ENCODE data around the gene PHF19. TPM values are rescaled to one million over a fixed set of nuclear protein-coding genes. Genes with fewer than 3 reads are reported as not detected.

The PHF19 gene
- total and polyA plus RNA-seq, 2 of the 8 experiments (the other 6 are each of a cell fraction or from before 2014, with no cell fraction given) = 28.2 to 31.8 TPM

GRCh38 chr9:120910643-120911042 is 33.7 kb upstream of the PHF19 start:
- no peak for FAIRE-seq
- H3K14ac ChIP-seq (ENCODE audit: insufficient read length) = no peak overlapping the region
- 97% methylated on average over 3 of the region's 3 CpGs; no CpG with 5 or more reads in 1 of the 2 experiments for WGBS, 2 experiments (ENCODE audit: extremely low coverage in 1 of 2, insufficient coverage in 1 of 2, insufficient read length in 1 of 2, insufficient replicate concordance in 2 of 2, low coverage in 1 of 2, low lambda C conversion rate in 2 of 2, missing lambda C conversion rate in 1 of 2)
- TF ChIP-seq POLR2AphosphoS5 (IDR thresholded peaks at IDR 0.05; ENCODE audit: low read depth, low read length) = no peak
- no peak for TF ChIP-seq ZNF274 (IDR thresholded peaks at IDR 0.05; ENCODE audit: borderline replicate concordance, extremely low read depth, low read length)
- no peak for TF ChIP-seq E2F6 (IDR thresholded peaks at IDR 0.05)
- TF ChIP-seq HDAC6 (IDR thresholded peaks at IDR 0.05; ENCODE audit: low read depth, low read length) = no peak
- TF ChIP-seq POU5F1 (IDR thresholded peaks at IDR 0.05; ENCODE audit: low read depth, low read length) = no peak
- no peak for TF ChIP-seq SP4 (IDR thresholded peaks at IDR 0.05; ENCODE audit: low read length)
- no peak for TF ChIP-seq BACH1 (IDR thresholded peaks at IDR 0.05; ENCODE audit: low read length)
- TF ChIP-seq SP1 (IDR thresholded peaks at IDR 0.05; ENCODE audit: low read depth, low read length) = no peak
- no peak for TF ChIP-seq YY1 (IDR thresholded peaks at IDR 0.05; ENCODE audit: low read depth, low read length)
- no peak for TF ChIP-seq CTBP2 (IDR thresholded peaks at IDR 0.05; ENCODE audit: borderline replicate concordance, insufficient read depth, insufficient read length, low read length)
- TF ChIP-seq EP300 (IDR thresholded peaks at IDR 0.05; ENCODE audit: borderline replicate concordance in 1 of 2, low read depth in 2 of 2, low read length in 2 of 2) = no peak
- no peak for TF ChIP-seq TEAD4 (IDR thresholded peaks at IDR 0.05; ENCODE audit: low read depth, low read length)
- no peak for TF ChIP-seq KDM1A (IDR thresholded peaks at IDR 0.05; ENCODE audit: borderline replicate concordance, low read length)
- no peak for TF ChIP-seq SIX5 (IDR thresholded peaks at IDR 0.05; ENCODE audit: low read depth, low read length)
- no peak for TF ChIP-seq TBP (IDR thresholded peaks at IDR 0.05; ENCODE audit: low read depth, low read length)

More at GRCh38 chr9:120910643-120911042, 33.7 kb upstream of the PHF19 start:
- no peak overlapping the region for H3K4me3 ChIP-seq (ENCODE audit: extremely low read depth in 1 of 4, insufficient read depth in 2 of 4, low read depth in 3 of 4, low read length in 4 of 4)
- no peak overlapping the region for H3K27ac ChIP-seq (ENCODE audit: low read depth, low read length)
- H3K79me1 ChIP-seq (ENCODE audit: low read depth, low read length) = no peaks in the 10 kb centered on the region
- H3K56ac ChIP-seq (replicated peaks; ENCODE audit: insufficient read length, low read depth, low read length) = no peak overlapping the region
- DNase-seq (ENCODE audit: low read depth in 1 of 2, low spot score in 2 of 2) = no peak
- H2BK20ac ChIP-seq (ENCODE audit: low read length) = peak overlapping the region; percentile 88; the same call in 1 of the 2 replicates
- no peak overlapping the region for H3K9ac ChIP-seq (replicated peaks in 1 of 4; ENCODE audit: extremely low read depth in 1 of 4, low read depth in 3 of 4, low read length in 3 of 4)
- no peak overlapping the region for H4K91ac ChIP-seq (replicated peaks; ENCODE audit: insufficient read length, low read length)
- POLR2A ChIA-PET (ENCODE audit: partially characterized antibody) = interaction anchor here (1.0 to 1.5 kb wide), 2 partner anchors 13 to 37 kb away, joined by 3 to 5 read pairs; no protein-coding TSS in a partner anchor
- no peaks in the 10 kb centered on the region for H3K9me3 ChIP-seq (ENCODE audit: insufficient read depth in 2 of 2, low read depth in 1 of 2, low read length in 1 of 2)
- no peak overlapping the region for H3K4ac ChIP-seq (replicated peaks; ENCODE audit: insufficient read length, low read depth, low read length)
- H4K8ac ChIP-seq (ENCODE audit: extremely low read depth, insufficient read depth, low read length) = no peak overlapping the region
- H3K23me2 ChIP-seq (ENCODE audit: low read depth, low read length) = no peaks in the 10 kb centered on the region
- H3K4me1 ChIP-seq (replicated peaks in 1 of 4; ENCODE audit: control insufficient read depth in 3 of 4, insufficient read depth in 4 of 4, low read length in 3 of 4) = peaks cover 0 to 12% (median 8%) of the 10 kb centered on the region in 4 experiments; a peak in 5 of 7 replicates
- no peak overlapping the region for H3K23ac ChIP-seq (ENCODE audit: insufficient read length)
- H3K36me3 ChIP-seq (ENCODE audit: control insufficient read depth in 2 of 4, insufficient read depth in 4 of 4, low read length in 3 of 4) = no peaks in the 10 kb centered on the region
- no peak overlapping the region for H2BK12ac ChIP-seq (ENCODE audit: low read depth, low read length)
- no peak overlapping the region for H2AK5ac ChIP-seq (ENCODE audit: low read depth, low read length)
- H2BK5ac ChIP-seq (ENCODE audit: low read depth, low read length) = no peak overlapping the region
- H3K18ac ChIP-seq (ENCODE audit: extremely low read depth, low read length) = no peak overlapping the region; the same call in 1 of the 2 replicates
- no peak overlapping the region for H2AFZ ChIP-seq (ENCODE audit: low read length)
- 0 out of 2 replicates have a peak overlapping the region, but pooled peaks have one; percentile 23 for H2BK15ac ChIP-seq (ENCODE audit: low read length)
- no peaks in the 10 kb centered on the region for H3K79me2 ChIP-seq (ENCODE audit: control insufficient read depth in 1 of 2, insufficient read depth in 2 of 2, low read length in 2 of 2)
- no peak overlapping the region for H2BK120ac ChIP-seq (replicated peaks; ENCODE audit: low read depth, low read length)
- no peak overlapping the region for H4K5ac ChIP-seq (ENCODE audit: insufficient read length, low read depth, low read length)
- H3K27me3 ChIP-seq (replicated peaks in 1 of 4; ENCODE audit: control insufficient read depth in 3 of 4, extremely low read depth in 1 of 4, insufficient read depth in 3 of 4, low read length in 3 of 4) = no peaks in the 10 kb centered on the region
- no peaks in the 10 kb centered on the region for H4K20me1 ChIP-seq (replicated peaks in 1 of 2; ENCODE audit: control insufficient read depth in 1 of 2, insufficient read depth in 2 of 2, low read length in 2 of 2)
- CTCF ChIA-PET (ENCODE audit: partially characterized antibody) = interaction anchor here (0.5 to 8.5 kb wide), 7 partner anchors 11 to 126 kb away, joined by 3 to 71 read pairs (median 7); no protein-coding TSS in a partner anchor
- no peak overlapping the region for H3K4me2 ChIP-seq (ENCODE audit: insufficient read depth in 1 of 2, low read depth in 2 of 2, low read length in 2 of 2)
